Heart right ventricle (tissue), 16 donors: ENCODE data around the gene SUGCT. TPM values are rescaled to one million over a fixed set of nuclear protein-coding genes. Genes with fewer than 3 reads are reported as not detected.

Source experiments
- ATAC-seq, 8 donors: fragments of 200-7000 bp; cut with Tn5 transposase; one replicate each; pipeline ENCODE4 v1.9.1; 2020; ENCODE audit warnings: mild to moderate bottlenecking in 8 of 8, moderate library complexity in 8 of 8, moderate number of reproducible peaks in 1 of 8
- DNase-seq, 2 donors: peaks; one replicate each; pipeline ENCODE4 v3.0.0-alpha.2; 2020
- H3K27ac ChIP-seq, 10 donors: fragments of 200-600 bp; sonication (generic) in 2 of 10; one replicate each; pipeline versions ENCODE4 v1.5.0 to v1.8.0; 2020 to 2022; ENCODE audit warnings: mild to moderate bottlenecking in 3 of 10
- H3K27me3 ChIP-seq, 7 donors: fragments of 200-600 bp; one replicate each; pipeline ENCODE4 v1.8.0; 2021 to 2022; ENCODE audit warnings: mild to moderate bottlenecking in 2 of 7
- H3K36me3 ChIP-seq, 9 donors: fragments of 200-600 bp; sonication (generic) in 1 of 9; one replicate each; pipeline versions ENCODE4 v1.5.0 to v1.8.0; 2020 to 2022; ENCODE audit warnings: mild to moderate bottlenecking in 2 of 9
- H3K4me1 ChIP-seq, 9 donors: fragments of 200-600 bp; sonication (generic) in 1 of 9; one replicate each; pipeline versions ENCODE4 v1.5.0 to v1.8.0; 2020 to 2022; ENCODE audit warnings: mild to moderate bottlenecking in 4 of 9
- H3K4me3 ChIP-seq, 10 donors: fragments of 200-600 bp; sonication (generic) in 2 of 10; one replicate each; pipeline versions ENCODE4 v1.5.0 to v1.8.0; 2020 to 2022; ENCODE audit warnings: mild to moderate bottlenecking in 7 of 10, moderate library complexity in 2 of 10
- H3K9me3 ChIP-seq, 11 donors: fragments of 200-600 bp in 10 of 11; sonication (generic) in 2 of 11; one replicate each; pipeline versions ENCODE4 v1.5.0 to v1.8.0; 2013 to 2022; ENCODE audit warnings: mild to moderate bottlenecking in 2 of 11, control low read depth in 1 of 11, moderate library complexity in 1 of 11
- WGBS, 2 donors: extraction: QIAGEN DNeasy Blood & Tissue Kit; methylation state at CpG; one replicate each; pipeline ENCODE4 v1.1.7; 2013; ENCODE audit warnings: inconsistent platforms in 1 of 2; 5-methylcytosine and 5-hydroxymethylcytosine counted together
- intact Hi-C, 10 donors: fragments of 100-400 bp; cut with DNase I; formaldehyde crosslinking; loops; one replicate each; pipeline versions ENCODE4 v1.11.1 to v1.14.2; 2022
- polyA plus RNA-seq, 2 donors: library from polyadenylated mRNA; stranded (reverse); fragments of 200-250 nt; gene quantifications; one replicate each; pipeline ENCODE4 v1.2.3, GENCODE V29; 2013
- total RNA-seq, 10 donors: library from RNA; stranded (reverse); fragmentation: NEBNext Ultra II Directional in 3 of 10; extraction: Animal tissue kit (Norgen Biotek cat#: 25700) in 3 of 10; gene quantifications; one replicate each; pipeline versions ENCODE4 v1.2.1 to v1.2.4, GENCODE V29; 2021 to 2023
- TF ChIP-seq, protein P1 (sequence below), 9 donors: fragments of 200-600 bp; sonication (generic) in 2 of 9; IDR thresholded peaks; one replicate each; pipeline versions ENCODE4 v1.5.0 to v1.8.0; 2021 to 2022; ENCODE audit warnings: antibody characterized with exemption in 9 of 9, mild to moderate bottlenecking in 5 of 9, moderate library complexity in 1 of 9
- donor health status: Arrhythmogenic right ventricular cardiomyopathy.
- donor health status: ischemic (EF 13 %, LVEDD 7.1; RV severe dilation, severe dysfunction).
- donor health status: healthy with polysubstance abuse.
- donor health status: DM: no; HTN: yes; CAD: no.
- donor health status: DM: no; HTN: no; CAD: no.
- donor health status: ischemic (EF 25% LVEDD 6.9; RV normal size, moderate dysfunction).
- donor health status: ischemic (EF 25% LVEDD 5.7; RV mildly dilated, moderate dysfunction).
- donor health status: healthy.
- donor health status: DM: yes; HTN: yes; CAD: no.
- donor health status: Ischemic cardiomyopathy.
- donor health status: ischemic (EF 35%, LVEDD 5.7; RV mildly dilated, moderate dysfunction).
- donor health status: nonischemic (EF 11% LVEDD 7.7; RV severe dilation, severe dysfunction).
- donor health status: DM: yes; HTN: yes; CAD: no.
- donor health status: PGD.
- donor health status: ischemic (EF 29% LVEDD 5.4; RV normal size, mild dysfunction).
- donor health status: nonischemic (EF 23%, LVEDD 6.1; RV moderate dilation, normal function).

The SUGCT gene
- total and polyA plus RNA-seq, 12 donors = 1.2 to 8.1 (median 6.1) TPM

GRCh38 chr7:40704172-40704571 lies 569.4 kb downstream of the SUGCT start:
- intact Hi-C loops = no loop called here
- no peaks in the 10 kb centered on the region for H3K27me3 ChIP-seq
- H3K27ac ChIP-seq = no peak overlapping the region
- DNase-seq = no peak
- no peaks in the 10 kb centered on the region for H3K36me3 ChIP-seq
- peaks cover 0 to 7% (median 0%) of the 10 kb centered on the region in 9 donors for H3K4me1 ChIP-seq
- H3K9me3 ChIP-seq = no peaks in the 10 kb centered on the region
- 89 to 94% methylated on average over 1 of the region's 1 CpG for WGBS, 2 donors
- H3K4me3 ChIP-seq = no peak overlapping the region
- ATAC-seq = no peak
- TF ChIP-seq, protein P1, sequence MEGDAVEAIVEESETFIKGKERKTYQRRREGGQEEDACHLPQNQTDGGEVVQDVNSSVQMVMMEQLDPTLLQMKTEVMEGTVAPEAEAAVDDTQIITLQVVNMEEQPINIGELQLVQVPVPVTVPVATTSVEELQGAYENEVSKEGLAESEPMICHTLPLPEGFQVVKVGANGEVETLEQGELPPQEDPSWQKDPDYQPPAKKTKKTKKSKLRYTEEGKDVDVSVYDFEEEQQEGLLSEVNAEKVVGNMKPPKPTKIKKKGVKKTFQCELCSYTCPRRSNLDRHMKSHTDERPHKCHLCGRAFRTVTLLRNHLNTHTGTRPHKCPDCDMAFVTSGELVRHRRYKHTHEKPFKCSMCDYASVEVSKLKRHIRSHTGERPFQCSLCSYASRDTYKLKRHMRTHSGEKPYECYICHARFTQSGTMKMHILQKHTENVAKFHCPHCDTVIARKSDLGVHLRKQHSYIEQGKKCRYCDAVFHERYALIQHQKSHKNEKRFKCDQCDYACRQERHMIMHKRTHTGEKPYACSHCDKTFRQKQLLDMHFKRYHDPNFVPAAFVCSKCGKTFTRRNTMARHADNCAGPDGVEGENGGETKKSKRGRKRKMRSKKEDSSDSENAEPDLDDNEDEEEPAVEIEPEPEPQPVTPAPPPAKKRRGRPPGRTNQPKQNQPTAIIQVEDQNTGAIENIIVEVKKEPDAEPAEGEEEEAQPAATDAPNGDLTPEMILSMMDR (IDR thresholded peaks at IDR 0.05) = no peak

GRCh38 chr7:40706829-40707228 lies 572.0 kb downstream of the SUGCT start:
- no peak overlapping the region for H3K27ac ChIP-seq
- TF ChIP-seq, protein P1 (IDR thresholded peaks at IDR 0.05) = no peak
- H3K36me3 ChIP-seq = no peaks in the 10 kb centered on the region
- H3K9me3 ChIP-seq = no peaks in the 10 kb centered on the region
- peaks cover 0 to 7% (median 0%) of the 10 kb centered on the region in 9 donors for H3K4me1 ChIP-seq
- 73 to 82% methylated on average over 3 of the region's 3 CpGs for WGBS, 2 donors
- DNase-seq (no peak), ATAC-seq (no peak)
- no peaks in the 10 kb centered on the region for H3K27me3 ChIP-seq
- no peak overlapping the region for H3K4me3 ChIP-seq
- intact Hi-C loops = no loop called here

DNA sequence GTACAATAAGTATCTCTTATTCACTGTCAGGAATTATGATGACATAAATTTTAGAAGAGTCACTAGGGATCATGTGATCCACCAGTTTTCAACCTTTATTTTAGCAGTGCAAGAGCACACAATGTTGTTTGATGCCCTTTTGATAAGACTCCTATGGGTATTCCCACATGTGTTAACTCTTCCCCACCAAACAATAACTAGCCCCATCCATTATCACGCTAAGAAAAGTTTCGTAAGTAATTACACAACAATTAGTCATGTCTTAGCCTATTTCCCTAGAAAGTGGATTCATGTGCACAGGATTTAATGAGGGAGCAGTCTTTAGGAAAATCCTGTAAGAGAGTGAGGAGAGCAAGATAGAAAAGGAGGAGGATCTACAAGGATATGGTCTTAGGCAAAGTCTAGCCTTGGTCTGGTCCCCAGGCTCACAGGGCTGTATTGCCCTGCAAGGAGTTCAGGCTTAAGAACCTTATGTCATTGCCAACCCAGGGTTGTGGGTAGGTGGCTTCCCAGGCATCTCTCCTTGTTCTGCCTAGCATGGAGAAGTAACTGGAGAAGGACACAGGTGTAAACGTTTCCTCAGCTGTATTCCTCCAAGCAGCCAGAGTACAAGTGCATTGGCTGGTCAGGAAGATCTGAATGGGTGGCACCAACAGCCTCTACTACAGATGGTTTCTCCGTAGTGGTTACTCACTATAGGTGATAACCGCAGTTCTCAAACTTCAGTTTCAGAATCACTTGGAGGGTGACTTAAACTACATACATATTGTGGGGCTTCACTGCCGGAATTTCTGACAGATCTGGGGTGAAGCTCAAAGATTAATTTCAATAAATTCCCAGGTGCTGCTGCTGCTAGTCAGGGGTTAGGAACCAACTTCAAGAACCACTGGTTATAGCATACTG lies 574.5 kb downstream of the SUGCT start:
- TF ChIP-seq, protein P1 (IDR thresholded peaks at IDR 0.05) = no peak
- DNase-seq = no peak
- intact Hi-C loops = no loop called here
- Histone ChIP-seq H3K36me3 (no peaks in the 10 kb centered on the region), H3K27ac (no peak overlapping the region), H3K27me3 (no peaks in the 10 kb centered on the region), H3K4me3 (no peak overlapping the region), H3K9me3 (no peaks in the 10 kb centered on the region), H3K4me1 (peaks cover 0 to 15% (median 3%) of the 10 kb centered on the region in 9 donors)
- WGBS, 2 donors = 90 to 93% methylated on average over 6 of the region's 6 CpGs
- ATAC-seq = no peak

DNA sequence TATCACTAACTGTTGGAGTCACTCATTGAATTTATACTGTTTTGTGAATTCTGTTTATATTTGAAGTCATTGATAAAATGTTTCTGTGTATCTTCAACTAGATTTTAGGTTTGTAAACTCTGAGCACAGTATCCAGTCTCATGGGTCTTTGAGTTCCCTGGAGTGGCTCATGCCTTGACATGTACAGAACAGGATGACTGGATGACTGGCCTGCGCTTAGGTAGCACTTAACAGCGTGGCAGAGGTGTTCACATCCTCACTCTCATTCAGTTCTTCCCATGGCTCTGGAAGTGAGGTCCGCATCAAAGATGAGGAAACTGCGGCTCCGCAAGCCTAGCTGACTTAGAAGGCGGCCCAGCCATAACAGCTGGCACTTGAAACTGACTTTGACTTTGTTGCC lies 576.9 kb downstream of the SUGCT start:
- no peak for DNase-seq
- no peaks in the 10 kb centered on the region for H3K27me3 ChIP-seq
- intact Hi-C loops = no loop called here
- no peak for ATAC-seq
- no peak overlapping the region for H3K27ac ChIP-seq
- H3K4me3 ChIP-seq = no peak overlapping the region
- H3K36me3 ChIP-seq = no peaks in the 10 kb centered on the region
- 98 to 99% methylated on average over 6 of the region's 6 CpGs for whole genome bisulfite sequencing, 2 donors
- TF ChIP-seq, protein P1 (IDR thresholded peaks at IDR 0.05) = no peak
- H3K9me3 ChIP-seq = no peaks in the 10 kb centered on the region
- peaks cover 0 to 35% (median 21%) of the 10 kb centered on the region in 9 donors for H3K4me1 ChIP-seq
